HCEC 1CT (cell line): Measurements from ENCODE around the gene HCRTR1.

Source experiments
- DNase-seq: peaks from one replicate; pipeline ENCODE4 v3.0.0-alpha.2; 2017

The HCRTR1 gene

DNA sequence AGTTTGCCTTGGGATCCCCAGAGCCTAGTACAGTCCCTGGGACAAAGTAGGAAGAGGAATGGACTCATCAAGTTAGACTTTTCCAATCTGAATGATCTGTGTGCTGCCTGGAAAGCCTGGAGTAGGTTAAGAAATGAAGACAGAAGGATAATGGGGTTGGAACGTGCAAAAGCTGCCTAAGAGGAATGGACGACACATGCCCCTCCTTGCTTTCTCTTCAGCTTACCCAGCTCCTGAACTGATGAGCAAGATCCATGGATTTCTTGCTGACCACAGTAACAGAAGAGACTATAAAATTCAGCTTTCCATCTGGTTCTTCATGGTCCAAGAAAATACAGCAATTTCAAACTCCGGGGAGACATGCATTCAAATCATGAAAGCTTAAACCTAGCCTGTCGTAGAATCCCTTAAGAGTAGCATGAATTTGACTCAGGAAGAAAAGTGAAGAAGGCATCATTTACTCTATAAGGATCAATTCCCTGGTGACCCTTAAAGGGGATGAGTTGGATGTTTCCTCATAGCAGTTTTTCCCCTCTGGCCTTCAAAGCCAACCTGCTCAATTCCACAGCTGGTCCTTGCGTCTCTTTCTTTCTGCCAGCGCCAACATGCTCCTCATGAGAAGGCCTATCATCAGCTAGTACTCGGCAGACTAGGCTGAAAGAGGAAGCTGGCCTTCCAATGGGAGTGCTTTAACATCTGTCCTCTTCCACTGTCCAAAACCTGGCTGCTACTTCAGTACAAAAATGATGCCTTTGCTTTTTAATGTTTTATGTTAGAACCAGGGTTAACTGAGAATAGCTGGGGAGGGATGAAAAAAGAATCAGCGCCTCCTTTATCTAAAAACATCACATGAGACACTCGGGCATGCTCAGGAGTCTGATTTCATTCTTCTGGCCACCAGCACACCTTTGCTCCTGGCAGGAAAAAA, 32.9 kb downstream of the HCRTR1 start:
- no peak for DNase-seq

DNA sequence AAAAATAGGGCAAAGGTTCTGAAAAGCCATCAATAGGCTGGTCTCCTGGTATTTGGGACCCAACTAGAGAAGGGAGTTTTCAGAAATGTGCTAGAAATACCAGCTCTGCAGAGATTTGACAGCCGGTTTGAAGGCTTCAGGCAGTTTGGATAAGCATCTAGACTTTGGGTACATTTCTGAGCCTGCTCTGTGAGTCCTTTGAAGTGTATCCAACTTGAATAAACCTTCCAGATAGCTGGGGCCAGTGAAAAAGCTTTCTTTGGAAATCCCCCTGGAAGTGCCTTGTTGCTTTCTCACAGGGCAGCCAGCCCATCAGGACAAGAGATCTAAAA, 33.6 kb downstream of the HCRTR1 start:
- no peak for DNase-seq

GRCh38 chr1:31651766-31652165, 34.3 kb downstream of the HCRTR1 start:
- DNase-seq = no peak

GRCh38 chr1:31652891-31653499, 35.5 kb downstream of the HCRTR1 start:
- DNase-seq = no peak

- no peak for DNase-seq
These were observed 36.4 kb downstream of the HCRTR1 start for GRCh38 chr1:31653717-31654473.

DNA sequence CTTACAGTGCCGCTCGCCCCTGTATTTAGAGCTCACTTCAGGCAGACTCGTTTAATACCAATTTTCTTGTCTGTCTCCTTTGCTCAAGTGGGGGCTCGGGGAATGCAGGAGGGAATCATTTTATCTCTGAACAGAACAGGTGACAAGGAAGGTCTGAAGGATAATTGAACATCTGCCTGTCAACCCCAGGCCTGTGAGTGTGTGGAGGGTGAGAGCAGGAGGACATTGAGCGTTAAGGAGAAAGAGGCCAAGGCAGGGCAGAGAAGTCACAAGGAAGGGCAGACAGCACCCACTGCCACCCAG, 36.9 kb downstream of the HCRTR1 start:
- no peak for DNase-seq

DNA sequence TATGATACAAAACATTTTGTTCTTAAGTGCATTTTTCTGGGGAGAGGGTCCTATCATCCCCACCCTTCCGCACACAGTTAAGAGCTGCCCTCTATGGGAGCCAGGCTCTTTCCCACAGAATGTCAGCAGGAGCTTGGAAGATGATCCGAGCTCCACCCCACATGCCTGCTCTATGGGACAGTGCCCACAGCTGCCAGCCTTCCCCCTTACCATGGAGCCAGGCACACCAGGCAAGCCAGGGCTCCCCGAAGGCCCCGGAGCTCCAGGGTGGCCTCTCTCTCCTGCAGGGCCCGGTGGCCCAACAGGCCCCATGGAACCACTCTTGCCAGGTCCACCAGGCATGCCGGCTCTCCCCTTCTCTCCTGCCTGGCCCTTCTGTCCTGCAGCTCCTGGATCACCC, 37.6 kb downstream of the HCRTR1 start:
- no peak for DNase-seq

DNA sequence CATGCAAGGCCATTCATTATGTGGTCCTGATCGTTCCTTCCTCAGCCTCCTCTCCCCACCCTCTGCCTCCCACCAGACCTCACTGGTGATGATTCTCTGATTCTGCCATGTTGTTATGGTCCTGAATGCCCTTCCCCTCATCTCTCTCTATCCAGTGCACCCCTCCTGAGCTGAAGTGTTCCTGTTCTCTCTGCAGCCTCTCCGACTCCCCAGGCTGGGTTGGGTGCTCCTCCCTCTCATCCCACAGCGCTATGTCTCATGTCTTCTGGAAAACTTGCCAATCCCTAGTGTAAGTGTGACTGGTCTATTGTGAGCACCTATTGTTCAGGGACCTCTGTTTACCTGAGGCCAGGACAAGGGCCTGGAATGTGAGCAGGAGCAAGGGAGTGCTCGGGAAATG, 38.3 kb downstream of the HCRTR1 start:
- no peak for DNase-seq

DNA sequence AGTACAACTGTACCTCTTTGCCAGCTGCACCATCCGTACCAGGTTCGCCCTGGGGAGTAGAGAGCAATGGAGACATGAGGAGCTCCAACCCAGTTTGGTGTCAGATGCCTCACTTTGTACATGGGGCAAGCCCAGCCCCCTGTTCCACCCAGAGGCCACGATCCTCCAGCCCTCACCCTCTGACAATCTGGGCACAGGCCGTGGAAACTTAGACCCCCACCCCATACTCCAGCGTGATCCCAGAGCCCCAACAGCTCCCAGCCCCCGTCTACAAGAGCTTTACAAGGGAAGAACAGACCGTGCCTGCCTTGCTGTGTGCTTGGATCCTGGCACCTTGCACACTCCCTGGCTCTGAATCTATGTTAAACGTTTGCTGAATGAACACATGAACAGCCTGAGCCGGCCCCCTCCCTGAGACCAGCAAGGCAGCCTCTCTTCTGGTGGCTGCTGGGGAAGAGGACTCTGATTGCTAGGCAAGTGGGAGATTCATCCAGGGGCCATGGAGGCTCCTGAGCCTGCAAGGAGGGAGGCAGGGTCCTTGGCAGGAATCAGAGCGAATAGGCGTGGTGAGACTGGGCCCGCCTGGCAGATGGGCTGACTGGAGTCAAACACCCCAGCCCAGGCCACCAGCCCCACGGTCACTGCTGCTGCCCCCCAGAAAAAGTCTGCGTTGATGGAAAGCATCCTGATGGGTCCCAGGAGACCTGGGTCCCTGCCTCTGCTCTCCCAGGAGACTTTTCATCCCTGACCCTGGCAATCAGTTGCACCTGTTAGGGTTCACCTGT, 39.7 kb downstream of the HCRTR1 start:
- DNase-seq = no peak

GRCh38 chr1:31657972-31658510, 40.6 kb downstream of the HCRTR1 start:
- no peak for DNase-seq

GRCh38 chr1:31658721-31659120, 41.2 kb downstream of the HCRTR1 start:
- no peak for DNase-seq

DNA sequence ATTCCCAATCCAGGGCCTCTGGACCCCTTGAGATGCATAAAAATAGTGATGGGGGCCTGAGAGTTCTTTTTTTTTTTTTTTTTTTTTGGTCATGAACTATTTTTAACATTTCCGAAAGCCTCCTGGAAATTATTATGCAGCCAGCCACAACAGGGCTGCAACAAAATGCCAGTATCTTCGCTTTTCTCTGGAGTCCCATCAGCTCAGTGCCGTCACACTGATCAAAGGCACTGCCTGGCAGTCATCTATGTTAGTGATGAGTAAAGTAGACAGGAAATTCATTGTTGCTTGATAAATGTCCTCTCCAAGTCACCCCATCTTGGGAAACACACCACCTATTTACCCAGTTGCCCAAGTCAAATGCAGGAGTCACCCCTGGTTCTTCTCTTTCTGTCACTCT, 42.4 kb downstream of the HCRTR1 start:
- no peak for DNase-seq

DNA sequence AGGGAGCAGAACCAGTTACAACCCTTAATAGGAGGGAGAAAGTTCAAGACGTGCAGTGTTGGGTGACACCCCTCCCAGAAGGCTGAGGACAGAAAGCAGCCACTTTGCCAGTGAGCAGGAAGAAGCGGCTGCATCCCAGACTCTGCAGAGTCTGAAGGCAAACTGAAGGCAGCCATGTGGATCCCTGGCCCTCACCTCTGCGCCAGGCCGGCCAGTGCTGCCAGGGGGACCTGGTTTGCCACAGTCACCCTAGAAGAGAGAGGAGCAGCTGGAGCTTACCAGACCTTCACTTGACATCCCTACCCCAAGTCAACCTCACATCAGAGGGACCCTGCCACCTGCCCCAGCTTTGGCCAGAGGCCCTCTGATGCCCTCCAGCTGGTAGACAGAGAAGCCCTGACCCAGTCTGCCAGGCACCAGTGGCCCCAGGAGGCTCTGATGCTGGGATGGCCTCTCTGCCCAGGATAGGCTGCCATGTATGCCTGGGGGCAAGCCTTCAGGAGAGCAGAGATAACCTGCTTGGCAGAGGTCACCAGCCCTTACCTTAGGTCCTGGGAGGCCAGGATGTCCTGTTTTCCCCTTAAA, 43.5 kb downstream of the HCRTR1 start:
- no peak for DNase-seq

DNA sequence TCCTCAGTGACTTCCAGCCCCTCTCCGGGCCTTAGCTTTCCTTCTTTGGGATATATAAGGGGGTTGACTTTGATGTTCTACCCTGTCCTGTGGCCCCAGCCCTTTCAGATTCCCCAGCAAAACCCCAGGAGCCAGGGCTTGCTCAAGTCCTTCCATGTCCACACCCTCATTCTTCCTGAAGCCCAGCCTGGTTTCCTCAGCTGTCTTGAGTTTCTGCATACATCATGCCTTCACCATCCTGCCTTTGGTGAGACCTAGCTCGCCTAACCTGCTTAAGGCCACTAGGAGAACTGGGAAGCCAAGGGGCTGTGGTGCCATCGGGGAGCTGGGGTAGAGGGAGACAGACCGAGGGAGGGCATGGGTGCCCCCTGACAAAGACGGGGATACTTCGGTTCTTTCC, 44.4 kb downstream of the HCRTR1 start:
- no peak for DNase-seq

DNA sequence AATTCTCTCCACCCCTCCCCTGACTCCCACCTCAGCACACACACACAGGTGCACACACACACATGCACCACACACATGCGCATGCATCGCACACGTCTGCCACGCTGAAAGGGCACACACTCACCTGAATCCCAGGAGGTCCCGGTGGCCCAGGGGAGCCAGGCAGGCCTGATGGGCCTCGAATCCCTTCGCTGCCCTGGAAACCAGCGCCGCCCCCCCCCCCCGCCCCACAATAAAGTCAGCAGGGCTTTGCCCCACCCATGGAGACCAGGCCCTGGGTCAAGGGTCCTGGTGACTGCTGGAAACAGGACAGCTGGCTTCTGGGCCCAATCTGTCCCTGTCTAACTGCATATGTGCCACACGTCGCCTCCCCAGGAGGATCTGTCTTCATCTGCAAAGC, 45.0 kb downstream of the HCRTR1 start:
- no peak for DNase-seq

- DNase-seq = peak; percentile 17
These were observed 46.3 kb downstream of the HCRTR1 start for GRCh38 chr1:31663622-31664452.

- DNase-seq = no peak
These were observed 47.0 kb downstream of the HCRTR1 start for GRCh38 chr1:31664528-31664927.

- no peak for DNase-seq
These were observed 47.9 kb downstream of the HCRTR1 start for GRCh38 chr1:31665234-31665878.

GRCh38 chr1:31666263-31666963, 48.9 kb downstream of the HCRTR1 start:
- no peak for DNase-seq

DNA sequence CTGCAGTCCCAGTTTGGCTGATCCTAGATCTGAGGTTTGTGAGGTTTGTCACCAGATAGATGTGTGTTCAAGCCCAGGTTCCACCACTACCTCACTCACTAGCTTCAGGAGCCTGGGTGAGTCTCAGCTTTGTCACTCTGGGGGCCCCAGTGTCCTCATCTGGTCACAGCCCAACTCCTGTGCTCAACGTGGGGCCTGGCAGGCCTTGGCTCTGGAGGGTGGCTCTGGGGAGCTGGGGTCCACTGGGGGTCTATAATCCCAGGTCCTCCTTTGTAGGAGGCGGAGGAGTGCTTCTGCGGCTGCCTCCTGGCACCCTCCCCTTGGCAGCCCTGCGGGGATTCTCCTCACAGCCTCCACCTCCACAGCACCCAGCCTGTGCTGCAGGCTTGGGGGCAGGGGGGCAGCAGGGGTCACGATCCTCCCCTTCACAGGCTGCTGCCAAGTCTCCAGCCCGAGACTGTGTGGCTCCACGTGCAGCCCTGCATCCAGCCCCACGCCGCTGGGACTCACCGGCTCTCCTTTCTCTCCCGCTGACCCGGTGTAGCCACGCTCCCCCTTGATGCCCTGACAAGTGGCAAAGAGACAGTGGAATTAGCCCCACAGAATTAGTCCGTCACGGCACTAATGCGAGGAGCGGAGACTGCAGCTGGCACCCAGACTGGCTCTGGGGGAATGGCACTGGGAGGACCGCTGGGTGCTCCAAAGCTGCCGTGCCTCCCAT, 49.7 kb downstream of the HCRTR1 start:
- no peak for DNase-seq
